ENCODE results near the gene SRI.

- no peak for TF ChIP-seq CTCF (IDR thresholded peaks at IDR 0.05; ENCODE audit: low read depth, low read length)
- TF ChIP-seq POLR2A (IDR thresholded peaks at IDR 0.05; ENCODE audit: extremely low read depth, insufficient read length), result no peak
- TF ChIP-seq MAX (IDR thresholded peaks at IDR 0.05; ENCODE audit: low read depth, low read length), result no peak
- TF ChIP-seq MYC (IDR thresholded peaks at IDR 0.05; ENCODE audit: low read depth, low read length), result no peak
Measured at GRCh38 chr7:88202278-88202677, 17.6 kb downstream of the SRI start.
